RKO (cell line): ENCODE measurements around the gene FER.
A peak's percentile ranks its signal among the peaks of the same experiment; 100 is the strongest.
"Not testable (repeated sequence)": the region's sequence is repeated elsewhere in the genome, so short reads cannot be mapped to it uniquely, and the experiment has no call there.

Source experiments
- DNase-seq: peaks from one replicate; pipeline ENCODE4 v3.0.0-alpha.2; 2016; ENCODE audit warnings: low spot score

The FER gene

DNA sequence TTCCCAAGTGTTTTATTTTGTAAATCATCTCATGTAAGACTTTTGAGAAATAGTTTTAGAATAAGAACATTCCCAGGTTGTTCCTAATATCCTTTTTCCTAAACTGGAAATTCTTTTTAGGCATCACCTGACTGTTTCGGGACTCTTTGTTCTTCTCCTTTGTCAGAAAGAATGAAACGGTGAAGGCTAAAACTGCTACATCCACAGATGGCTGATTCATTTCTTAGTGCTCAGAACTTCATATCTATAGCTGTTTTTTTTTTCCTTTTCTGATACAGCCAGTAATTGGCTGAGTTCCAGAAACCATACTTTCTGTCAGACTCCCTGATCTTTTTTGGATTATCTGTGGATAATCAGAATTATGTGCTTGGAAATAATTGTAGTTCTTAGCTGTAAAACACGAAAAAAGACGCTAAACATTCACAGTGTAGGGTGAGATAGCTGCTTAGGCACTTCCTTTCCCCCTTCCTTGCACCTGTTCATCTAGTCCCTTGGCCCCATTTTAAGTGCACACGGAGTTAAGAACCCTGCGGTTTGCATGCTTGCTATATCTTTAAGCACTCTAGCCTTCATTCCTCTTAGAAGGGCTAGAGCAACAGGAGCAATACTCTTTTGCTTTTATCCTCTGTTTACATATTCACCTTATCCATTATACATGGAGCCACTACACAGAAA lies 378.2 kb downstream of the FER start:
- DNase-seq: no peak

DNA sequence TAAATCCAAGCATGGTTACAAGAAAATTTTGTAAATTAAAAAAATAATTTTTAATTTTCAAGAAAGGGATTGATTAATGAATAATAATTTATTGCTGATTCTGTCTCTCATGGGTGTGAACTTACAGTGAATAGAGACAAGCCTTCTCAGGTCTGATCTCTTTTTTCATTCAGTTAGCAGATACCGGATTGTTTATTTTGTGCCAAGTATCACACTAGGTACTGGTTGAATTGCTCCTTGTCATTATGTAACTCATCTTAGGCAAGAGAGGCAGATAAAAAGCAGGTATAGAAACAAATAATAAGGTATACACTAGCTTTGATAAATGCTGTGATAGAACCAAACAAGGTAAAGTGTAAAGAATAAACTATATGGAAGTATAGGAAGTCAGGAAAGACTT lies 378.8 kb downstream of the FER start:
- no peak for DNase-seq

DNA sequence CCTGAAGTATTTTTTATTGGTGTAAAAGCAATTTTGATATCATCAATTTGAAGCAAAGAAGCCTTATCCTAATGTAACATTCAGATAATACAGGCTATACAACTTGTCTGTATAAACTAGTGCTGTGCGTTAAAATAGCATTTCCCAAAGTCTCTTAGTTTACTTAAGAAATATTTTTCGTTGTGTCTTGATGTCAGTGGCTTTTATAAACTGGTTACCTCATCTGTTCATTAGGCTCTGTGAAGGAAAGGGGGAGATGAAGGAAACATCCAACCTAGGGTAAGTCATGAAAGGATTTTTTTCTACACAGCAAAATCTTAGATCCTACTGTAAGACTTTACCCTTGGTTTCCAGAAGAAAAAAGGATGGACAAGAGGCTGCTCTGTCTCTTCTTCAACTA lies 389.2 kb downstream of the FER start:
- DNase-seq: no peak

DNA sequence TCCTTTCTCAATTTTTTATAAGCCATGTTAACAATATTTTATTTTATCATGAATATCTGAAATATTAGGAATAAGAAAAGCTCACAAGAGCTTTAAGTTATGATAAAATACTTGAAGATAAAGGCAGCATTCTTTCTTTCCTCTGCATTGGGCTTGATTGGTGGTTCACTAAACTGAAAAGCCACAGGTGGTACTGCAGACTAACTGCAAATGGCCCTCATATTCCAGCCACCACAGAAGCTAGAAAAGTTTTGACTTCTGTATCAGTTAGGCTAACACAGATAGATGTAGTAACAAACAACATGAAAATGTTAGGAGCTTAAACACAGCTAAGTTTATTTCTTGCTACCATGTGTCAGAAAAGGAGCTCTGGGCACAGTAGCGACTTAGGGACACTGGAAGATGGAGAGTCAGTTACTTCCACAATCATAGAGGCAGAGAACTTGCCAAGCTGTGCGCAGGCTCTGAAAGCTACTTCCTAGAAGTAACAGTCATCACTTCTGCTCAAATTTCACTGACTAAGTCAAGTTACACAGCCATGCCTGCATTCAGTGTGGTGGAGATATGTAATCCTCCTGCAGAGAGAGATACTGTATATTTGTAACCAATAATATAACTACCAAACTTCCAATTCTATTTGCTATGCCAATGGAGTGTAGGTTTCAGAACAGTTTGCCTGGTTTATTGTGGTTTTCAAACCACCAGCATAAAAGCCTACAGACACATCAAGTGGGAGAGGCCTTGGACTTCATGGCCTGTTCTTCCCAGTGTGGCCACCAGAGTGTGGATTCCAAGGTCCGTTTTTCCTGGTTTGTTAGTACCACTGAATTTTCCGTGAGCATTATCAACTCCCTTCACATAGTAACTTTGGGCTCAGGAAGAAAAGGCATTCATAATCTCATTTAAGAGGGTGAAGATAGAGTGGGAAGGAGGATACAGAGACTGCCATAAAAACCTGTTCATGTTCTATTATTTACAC lies 393.8 kb downstream of the FER start:
- DNase-seq: peak; percentile 16

DNA sequence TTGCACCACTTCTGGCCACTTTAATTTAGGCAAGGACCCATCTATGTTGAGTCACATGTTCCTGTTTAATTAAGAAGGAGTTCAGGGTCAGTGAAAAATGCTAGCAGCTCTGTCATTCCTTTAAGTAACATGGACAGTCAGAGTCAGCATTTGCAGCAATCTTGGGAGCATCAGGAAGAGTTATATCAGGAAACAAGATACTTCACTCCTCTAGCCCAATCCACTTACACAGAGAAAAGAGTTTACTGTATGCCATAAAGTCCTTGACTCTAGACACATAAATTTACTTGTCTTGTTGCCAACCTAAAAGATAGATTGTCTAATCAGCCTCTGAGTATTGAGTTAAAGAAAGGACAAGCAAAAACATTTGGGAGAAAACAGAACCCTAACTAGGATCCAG lies 395.3 kb downstream of the FER start:
- no peak for DNase-seq

DNA sequence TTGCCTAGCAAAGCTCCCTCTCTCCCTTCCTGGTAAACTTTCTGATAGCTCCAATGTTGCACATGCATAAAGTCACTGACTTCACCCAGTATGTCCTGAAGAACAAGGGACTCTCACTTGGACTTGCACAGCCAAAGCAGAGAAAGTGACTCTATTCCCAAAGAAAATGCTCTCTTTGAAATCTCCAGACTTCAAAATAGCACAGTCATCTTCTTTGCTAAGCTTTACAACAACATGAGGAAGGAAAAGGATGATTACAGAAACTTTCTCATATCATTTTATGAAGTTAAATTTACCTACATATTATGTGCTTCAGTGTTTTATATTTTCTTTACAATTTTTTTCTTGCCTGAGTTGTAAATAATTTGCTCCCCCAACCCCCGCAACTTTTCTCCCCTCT lies 397.4 kb downstream of the FER start:
- DNase-seq: no peak

- no peak for DNase-seq
These were observed 398.9 kb downstream of the FER start for GRCh38 chr5:109146591-109146990.

DNA sequence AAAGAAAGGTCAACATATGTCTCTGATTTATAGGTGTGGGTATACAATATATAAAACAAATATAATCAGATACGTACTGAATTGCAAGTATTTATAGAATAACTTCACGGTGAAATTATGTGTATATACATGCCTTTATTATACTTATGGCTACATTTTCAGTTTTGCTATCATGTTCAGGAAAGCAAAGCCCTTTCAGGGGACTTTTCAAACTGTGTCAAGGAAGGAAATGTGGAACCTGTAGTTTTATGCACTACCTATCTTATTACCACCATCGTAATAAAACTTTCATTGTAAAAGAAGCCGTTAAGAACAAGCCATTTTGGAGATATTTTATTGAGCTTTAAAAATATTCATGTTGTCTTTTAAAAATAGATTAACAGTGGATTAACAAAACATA lies 404.9 kb downstream of the FER start:
- DNase-seq: no peak

GRCh38 chr5:109155625-109156024 lies 407.9 kb downstream of the FER start:
- DNase-seq: no peak

GRCh38 chr5:109156885-109157284 lies 409.2 kb downstream of the FER start:
- no peak for DNase-seq

DNA sequence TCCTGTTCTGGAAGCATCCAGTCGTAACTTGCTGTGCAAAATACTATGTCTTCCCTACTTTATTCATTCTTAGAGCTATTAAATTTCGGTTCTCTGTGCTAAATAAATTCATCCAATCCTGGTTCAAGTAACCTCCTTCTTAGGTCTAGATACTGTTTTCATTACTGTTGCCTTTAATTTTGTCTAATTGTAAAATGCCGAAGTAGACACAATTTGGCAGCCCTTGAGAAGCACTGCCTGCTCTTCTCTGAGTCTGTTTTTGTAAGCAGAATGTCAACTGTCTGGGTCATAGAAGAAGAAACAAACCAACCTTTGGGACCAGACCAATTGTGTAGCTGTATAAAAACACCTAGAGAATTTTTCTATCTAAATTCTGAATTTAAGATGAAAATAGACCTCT lies 412.8 kb downstream of the FER start:
- no peak for DNase-seq

DNA sequence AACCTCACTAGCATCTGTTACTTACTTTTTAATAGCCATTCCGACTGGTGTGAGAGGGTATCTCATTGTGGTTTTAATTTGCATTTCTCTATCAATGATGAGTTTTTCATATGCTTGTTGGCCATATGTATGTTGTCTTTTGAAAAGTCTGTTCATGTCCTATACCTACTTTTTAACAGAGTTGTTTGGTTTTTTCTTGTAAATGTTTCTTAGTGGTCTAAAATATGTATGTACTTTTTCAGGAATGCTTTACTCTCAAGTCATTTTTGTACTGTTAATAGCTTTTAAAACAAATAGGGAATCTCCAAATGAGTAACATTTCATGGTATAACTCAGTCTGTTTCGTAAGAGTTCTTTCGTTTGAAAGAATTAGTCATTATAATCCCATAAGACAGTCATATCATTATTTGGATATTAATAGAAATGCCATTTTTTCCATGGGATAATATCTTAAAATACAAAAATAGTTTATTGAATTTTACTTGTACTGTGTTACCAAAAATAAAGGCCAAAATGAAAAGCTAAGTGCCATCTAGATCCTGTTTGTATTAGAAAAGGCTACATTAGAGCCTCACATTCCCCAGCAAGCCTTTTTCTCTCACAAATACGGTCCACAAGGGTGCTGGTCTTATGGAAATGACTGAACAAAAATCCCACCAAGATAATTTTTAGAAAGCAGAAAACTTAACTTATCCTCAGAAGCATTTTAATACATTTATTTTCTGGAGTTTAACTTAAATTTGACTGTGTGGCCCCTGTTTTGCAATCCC lies 414.4 kb downstream of the FER start:
- DNase-seq: no peak

- DNase-seq: no peak
These were observed 415.6 kb downstream of the FER start for GRCh38 chr5:109163336-109163735.

- DNase-seq: no peak
These were observed 416.3 kb downstream of the FER start for GRCh38 chr5:109164001-109164400.

DNA sequence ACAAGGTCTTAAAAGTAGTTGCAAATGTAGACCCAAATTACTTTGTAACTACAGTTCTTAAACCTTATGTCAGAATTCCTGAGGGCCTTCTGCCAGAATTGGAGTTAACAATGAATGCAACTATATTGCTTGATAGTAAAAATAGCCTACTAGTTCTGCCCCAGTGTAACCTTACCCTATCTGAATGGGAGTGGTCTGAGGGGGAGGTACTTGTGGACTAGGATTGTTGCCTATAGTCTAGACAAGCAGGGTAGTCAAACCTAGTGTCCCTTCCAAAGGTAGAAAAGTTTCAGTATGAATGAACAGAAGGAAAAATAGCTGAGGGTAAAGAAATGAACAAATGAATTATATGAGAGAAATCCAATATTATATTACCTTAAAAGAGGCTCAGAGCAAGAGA lies 419.9 kb downstream of the FER start:
- DNase-seq: no peak

GRCh38 chr5:109168151-109168550 lies 420.5 kb downstream of the FER start:
- no peak for DNase-seq

GRCh38 chr5:109170629-109171350 lies 423.1 kb downstream of the FER start:
- no peak for DNase-seq

DNA sequence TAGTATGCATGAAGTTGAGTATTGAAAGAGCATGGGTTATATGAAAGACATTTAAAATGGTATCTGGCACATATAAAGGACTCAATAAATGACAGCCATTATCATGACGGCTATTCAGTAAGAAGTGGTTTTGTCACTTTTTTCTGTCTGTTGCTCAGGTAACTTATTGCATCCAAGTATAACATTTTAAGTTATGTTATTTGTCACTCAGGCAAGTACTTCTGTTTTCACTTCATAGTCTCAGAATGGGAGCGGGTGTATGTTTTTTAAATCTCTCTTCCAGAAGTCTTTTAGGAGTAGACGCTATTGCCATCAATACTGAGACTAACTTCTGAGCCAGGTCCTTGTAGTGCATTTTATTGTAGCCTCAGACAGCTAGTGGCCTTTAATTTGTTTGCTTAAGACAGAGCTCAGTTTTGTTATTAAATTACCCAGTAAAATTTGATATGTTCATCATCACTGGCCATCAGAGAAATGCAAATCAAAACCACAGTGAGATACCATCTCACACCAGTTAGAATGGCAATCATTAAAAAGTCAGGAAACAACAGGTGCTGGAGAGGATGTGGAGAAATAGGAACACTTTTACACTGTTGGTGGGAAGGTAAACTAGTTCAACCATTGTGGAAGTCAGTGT lies 423.9 kb downstream of the FER start:
- not testable (repeated sequence) for DNase-seq

- DNase-seq: no peak
These were observed 425.5 kb downstream of the FER start for GRCh38 chr5:109173036-109173794.

DNA sequence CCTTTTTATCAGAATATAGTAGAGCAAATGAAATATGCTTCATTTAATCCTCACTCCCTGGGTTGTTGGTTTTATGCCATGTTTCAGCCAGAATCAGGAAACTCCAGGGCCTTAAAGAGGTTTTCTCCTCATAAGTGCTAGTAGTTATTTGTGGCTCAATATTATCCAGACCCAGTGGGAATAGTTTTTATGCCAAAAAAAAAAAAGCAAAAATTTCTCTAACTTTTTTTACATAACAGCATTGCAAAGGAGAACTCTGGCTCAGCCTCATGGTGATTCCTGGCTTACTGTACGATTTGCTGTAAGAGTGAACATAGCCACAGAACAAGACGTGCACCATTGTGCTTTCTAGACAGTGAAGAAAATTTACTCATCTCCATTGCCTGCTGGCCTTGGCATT lies 429.5 kb downstream of the FER start:
- DNase-seq: no peak

GRCh38 chr5:109177782-109178181 lies 430.1 kb downstream of the FER start:
- DNase-seq: no peak
